Thyroid gland (tissue), 4 donors: ENCODE data around the gene GNS.

ENCODE experiments used
- CTCF ChIP-seq, 6 experiments: fragments of 200-600 bp in 3 of 6; fragments of 450-650 bp in 3 of 6; sonication (generic) in 3 of 6; IDR thresholded peaks; one replicate each; pipeline ENCODE4 v1.5.1; 2016 to 2019; ENCODE audit warnings: antibody characterized with exemption in 6 of 6, mild to moderate bottlenecking in 2 of 6, inconsistent platforms in 1 of 6, moderate library complexity in 1 of 6
- POLR2A ChIP-seq, 2 donors: fragments of 450-650 bp; IDR thresholded peaks; one replicate each; pipeline ENCODE4 v1.6.1; 2017; ENCODE audit warnings: antibody characterized with exemption in 2 of 2, mild to moderate bottlenecking in 2 of 2, moderate library complexity in 1 of 2

- no peak for TF ChIP-seq CTCF (IDR thresholded peaks at IDR 0.05)
- TF ChIP-seq POLR2A (IDR thresholded peaks at IDR 0.05), result no peak
Measured at GRCh38 chr12:64666054-64666914, 92.9 kb downstream of the GNS start.
